Upper lobe of right lung (tissue), 1 donor: ENCODE data around the gene C1orf122. TPM values are rescaled to one million over a fixed set of nuclear protein-coding genes. Genes with fewer than 3 reads are reported as not detected.

Experiments
- ATAC-seq: fragments of 200-7000 bp; cut with Tn5 transposase; one replicate; pipeline ENCODE4 v1.9.1; 2020; ENCODE audit warnings: mild to moderate bottlenecking, moderate library complexity
- DNase-seq: peaks from one replicate; pipeline ENCODE4 v3.0.0-alpha.2; 2020
- H3K27ac ChIP-seq: fragments of 200-600 bp; one replicate; pipeline ENCODE4 v1.8.0; 2022
- H3K27me3 ChIP-seq: fragments of 200-600 bp; one replicate; pipeline ENCODE4 v1.8.0; 2022; ENCODE audit warnings: mild to moderate bottlenecking
- H3K36me3 ChIP-seq: fragments of 200-600 bp; one replicate; pipeline ENCODE4 v1.8.0; 2022
- H3K4me1 ChIP-seq: fragments of 200-600 bp; one replicate; pipeline ENCODE4 v1.8.0; 2022
- H3K4me3 ChIP-seq: fragments of 200-600 bp; one replicate; pipeline ENCODE4 v1.8.0; 2022; ENCODE audit warnings: mild to moderate bottlenecking
- H3K9me3 ChIP-seq: fragments of 200-600 bp; one replicate; pipeline ENCODE4 v1.8.0; 2022
- CTCF ChIP-seq: fragments of 200-600 bp; IDR thresholded peaks from one replicate; pipeline ENCODE4 v1.8.0; 2022; ENCODE audit warnings: antibody characterized with exemption
- intact Hi-C: fragments of 100-400 bp; cut with DNase I; formaldehyde crosslinking; loops from one replicate; pipeline ENCODE4 v1.11.0; 2022
- total RNA-seq: library from RNA; stranded (reverse); fragmentation: NEBNext Ultra II Directional; extraction: Animal tissue kit (Norgen Biotek cat#: 25700); gene quantifications from one replicate; pipeline ENCODE4 v1.2.1, GENCODE V29; 2021
- donor health status: DM: no; HTN: yes; CAD: no; lungs with severe emphysema.

The C1orf122 gene
- total RNA-seq, 1 donor from 2014 or later, result 29.7 TPM

- H3K27me3 ChIP-seq, result no peaks in the 10 kb centered on the region
- H3K4me3 ChIP-seq, result no peak overlapping the region
- no peaks in the 10 kb centered on the region for H3K9me3 ChIP-seq
- H3K36me3 ChIP-seq, result peaks cover 75% of the 10 kb centered on the region
- no peak for TF ChIP-seq CTCF
- no peaks in the 10 kb centered on the region for H3K4me1 ChIP-seq
- no peak for DNase-seq
- ATAC-seq, result no peak
- H3K27ac ChIP-seq, result no peak overlapping the region
- intact Hi-C loops, result no loop called here
Observed at GRCh38 chr1:37831109-37831508, 23.5 kb downstream of the C1orf122 start.

- no peaks in the 10 kb centered on the region for H3K9me3 ChIP-seq
- ATAC-seq (no peak), DNase-seq (no peak)
- H3K4me1 ChIP-seq, result no peaks in the 10 kb centered on the region
- no peaks in the 10 kb centered on the region for H3K27me3 ChIP-seq
- intact Hi-C loops, result no loop called here
- no peak overlapping the region for H3K4me3 ChIP-seq
- no peak overlapping the region for H3K27ac ChIP-seq
- H3K36me3 ChIP-seq, result peaks cover 82% of the 10 kb centered on the region
- no peak for TF ChIP-seq CTCF
Observed at GRCh38 chr1:37831809-37832208, 24.2 kb downstream of the C1orf122 start.

GRCh38 chr1:37836788-37837187, 29.2 kb downstream of the C1orf122 start:
- TF ChIP-seq CTCF, result no peak
- DNase-seq (no peak), ATAC-seq (no peak)
- H3K4me3 ChIP-seq, result no peak overlapping the region
- no peaks in the 10 kb centered on the region for H3K27me3 ChIP-seq
- no peaks in the 10 kb centered on the region for H3K4me1 ChIP-seq
- intact Hi-C loops, result no loop called here
- H3K27ac ChIP-seq, result no peak overlapping the region
- no peaks in the 10 kb centered on the region for H3K9me3 ChIP-seq
- H3K36me3 ChIP-seq, result peaks cover 85% of the 10 kb centered on the region

- peaks cover 56% of the 10 kb centered on the region for H3K36me3 ChIP-seq
- no peaks in the 10 kb centered on the region for H3K9me3 ChIP-seq
- H3K27ac ChIP-seq, result no peak overlapping the region
- ATAC-seq (no peak), DNase-seq (no peak)
- no peak for TF ChIP-seq CTCF
- no peaks in the 10 kb centered on the region for H3K27me3 ChIP-seq
- no peak overlapping the region for H3K4me3 ChIP-seq
- intact Hi-C loops, result no loop called here
- H3K4me1 ChIP-seq, result peaks cover 7% of the 10 kb centered on the region
Observed at GRCh38 chr1:37839676-37840075, 32.1 kb downstream of the C1orf122 start.

GRCh38 chr1:37840711-37841110, 33.1 kb downstream of the C1orf122 start:
- no peaks in the 10 kb centered on the region for H3K27me3 ChIP-seq
- DNase-seq (no peak), ATAC-seq (no peak)
- H3K4me1 ChIP-seq, result peaks cover 7% of the 10 kb centered on the region
- H3K27ac ChIP-seq, result no peak overlapping the region
- no peak for TF ChIP-seq CTCF
- H3K4me3 ChIP-seq, result no peak overlapping the region
- H3K9me3 ChIP-seq, result no peaks in the 10 kb centered on the region
- H3K36me3 ChIP-seq, result peaks cover 46% of the 10 kb centered on the region
- intact Hi-C loops, result no loop called here

- Histone ChIP-seq H3K9me3 (no peaks in the 10 kb centered on the region), H3K4me3 (no peak overlapping the region), H3K27me3 (no peaks in the 10 kb centered on the region), H3K27ac (no peak overlapping the region), H3K4me1 (peaks cover 10% of the 10 kb centered on the region), H3K36me3 (peaks cover 37% of the 10 kb centered on the region)
- intact Hi-C loops, result no loop called here
- DNase-seq (no peak), ATAC-seq (no peak)
- TF ChIP-seq CTCF, result no peak
Observed at GRCh38 chr1:37841652-37842051, 34.1 kb downstream of the C1orf122 start.
